Cardiac fibroblast (primary cell): ENCODE results near the gene C19orf73.
A peak's percentile ranks its signal among the peaks of the same experiment; 100 is the strongest.

Experiments used
- DNase-seq, 2 donors: peaks; one replicate each; pipeline versions ENCODE4 v3.0.0 to v3.0.0-alpha.2; 2010; ENCODE audit warnings: low read depth in 2 of 2
- H3K4me3 ChIP-seq, 2 donors: replicated peaks in 1 of 2; 1 replicate in 1 of 2; 2 replicates in 1 of 2; pipeline ENCODE4 v1.5.1; 2011; ENCODE audit warnings: low read depth in 2 of 2, low read length in 2 of 2, mild to moderate bottlenecking in 2 of 2, moderate library complexity in 1 of 2
- CTCF ChIP-seq: IDR thresholded peaks from one replicate; pipeline ENCODE4 v1.5.1; 2011; ENCODE audit warnings: low read depth, mild to moderate bottlenecking, low read length, inconsistent platforms

Gene C19orf73

GRCh38 chr19:49111218-49111998 is 7.5 kb downstream of the C19orf73 start:
- no peak for TF ChIP-seq CTCF
- H3K4me3 ChIP-seq = no peak overlapping the region
- DNase-seq = no peak

- no peak for TF ChIP-seq CTCF
- no peak overlapping the region for H3K4me3 ChIP-seq
- DNase-seq = peak; percentile 51 to 59
These were observed 8.4 kb downstream of the C19orf73 start for GRCh38 chr19:49110567-49110966.

- no peak for TF ChIP-seq CTCF
- H3K4me3 ChIP-seq = no peak overlapping the region
- no peak for DNase-seq
These were observed 9.2 kb downstream of the C19orf73 start for GRCh38 chr19:49109569-49110233.

- TF ChIP-seq CTCF = no peak
- no peak overlapping the region for H3K4me3 ChIP-seq
- no peak for DNase-seq
These were observed 9.9 kb downstream of the C19orf73 start for GRCh38 chr19:49109051-49109450.

GRCh38 chr19:49107625-49108459 is 11.1 kb downstream of the C19orf73 start:
- DNase-seq = no peak
- H3K4me3 ChIP-seq = no peak overlapping the region
- TF ChIP-seq CTCF = no peak

- no peak overlapping the region for H3K4me3 ChIP-seq
- TF ChIP-seq CTCF = peak; percentile 84
- peak; percentile 58 to 59 for DNase-seq
These were observed 12.3 kb downstream of the C19orf73 start for GRCh38 chr19:49106648-49107135.
